22Rv1 (cell line): ENCODE measurements around the gene ABHD12.

Experiments
- CTCF ChIP-seq: fragments of 450-650 bp; IDR thresholded peaks from 2 replicates; pipeline ENCODE4 v1.5.1; 2017; ENCODE audit warnings: mild to moderate bottlenecking
- ZFX ChIP-seq: fragments of 450-650 bp; IDR thresholded peaks from 2 replicates; pipeline ENCODE4 v1.6.1; 2017; ENCODE audit warnings: antibody characterized with exemption, borderline replicate concordance

DNA sequence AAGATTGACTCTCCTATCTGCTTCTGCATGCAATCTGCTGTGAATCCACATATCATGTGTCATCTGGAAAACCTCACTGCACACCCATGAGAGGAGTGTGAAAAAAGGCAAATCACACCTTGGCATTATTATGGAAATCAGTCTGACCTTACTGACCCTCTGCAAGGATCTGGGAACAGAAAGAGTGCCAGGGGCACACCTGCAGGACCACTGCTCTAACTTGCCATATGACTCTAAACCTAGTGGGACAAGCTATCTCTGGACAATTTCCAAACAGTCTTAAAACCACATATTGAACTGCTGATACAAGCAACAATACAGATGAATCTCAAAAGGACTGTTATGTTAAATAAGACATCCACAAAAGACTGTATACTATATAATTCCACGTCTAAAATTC is 50.3 kb downstream of the ABHD12 start:
- no peak for TF ChIP-seq CTCF
- no peak for TF ChIP-seq ZFX
